HG02884 (cell line): Measurements from ENCODE around the gene PDE5A.
A peak's percentile ranks its signal among the peaks of the same experiment; 100 is the strongest.
"Not testable (repeated sequence)": the region's sequence is repeated elsewhere in the genome, so short reads cannot be mapped to it uniquely, and the experiment has no call there.

Experiments
- ATAC-seq: cut with Tn5 transposase; IDR thresholded peaks from one replicate; pipeline ENCODE4 v1.9.1; 2021; ENCODE audit warnings: mild to moderate bottlenecking, moderate library complexity; ENCODE audit not compliant: unreplicated experiment

The PDE5A gene

GRCh38 chr4:119628281-119629141, at the start of gene PDE5A:
Gene PDE5A, minus strand, starts transcription at chr4:119628804. Its CDS starts 133 bp downstream, at chr4:119628671.
- peak; percentile 87 for ATAC-seq

GRCh38 chr4:119676101-119676500, 47.5 kb upstream of the PDE5A start:
- no peak for ATAC-seq

DNA sequence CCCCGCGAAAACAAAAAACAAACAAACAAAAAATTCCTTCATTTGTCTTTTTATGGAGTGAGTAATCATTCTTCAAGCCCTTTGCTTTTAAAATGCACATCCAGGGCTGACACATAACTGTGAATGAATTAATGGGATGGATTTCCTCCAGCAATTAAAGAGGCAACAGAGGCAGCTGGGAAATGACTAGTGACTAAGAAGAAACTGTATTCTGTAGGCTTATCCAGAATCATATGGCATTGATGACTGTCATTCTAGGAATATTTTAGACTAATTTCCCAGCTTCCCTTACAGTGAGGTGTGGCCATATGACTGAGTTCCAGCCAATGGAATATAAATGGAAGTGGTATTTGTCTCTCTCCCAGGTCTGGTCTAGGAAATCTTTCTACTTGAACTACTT, 46.8 kb upstream of the PDE5A start:
- ATAC-seq, result no peak

- no peak for ATAC-seq
Observed at GRCh38 chr4:119672938-119673337, 44.3 kb upstream of the PDE5A start.

DNA sequence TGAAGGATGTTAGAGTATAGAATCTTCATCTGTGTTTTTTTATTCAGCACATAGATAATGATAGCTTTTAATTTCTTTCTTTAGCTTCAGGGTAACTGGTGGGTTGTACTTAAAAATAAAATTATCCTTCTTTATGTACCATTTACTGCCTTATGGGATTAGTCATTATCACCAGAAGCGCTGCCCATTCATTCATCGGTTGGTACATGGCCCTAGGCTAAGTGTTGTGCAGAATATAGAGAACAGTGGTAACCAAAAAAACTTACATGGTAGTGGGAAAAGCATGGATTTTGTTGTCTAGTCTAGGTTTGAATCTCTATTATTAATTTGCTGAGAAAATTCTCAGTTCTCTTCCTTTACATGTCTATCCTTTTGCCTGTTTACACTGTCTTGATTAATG, 43.5 kb upstream of the PDE5A start:
- ATAC-seq, result no peak

DNA sequence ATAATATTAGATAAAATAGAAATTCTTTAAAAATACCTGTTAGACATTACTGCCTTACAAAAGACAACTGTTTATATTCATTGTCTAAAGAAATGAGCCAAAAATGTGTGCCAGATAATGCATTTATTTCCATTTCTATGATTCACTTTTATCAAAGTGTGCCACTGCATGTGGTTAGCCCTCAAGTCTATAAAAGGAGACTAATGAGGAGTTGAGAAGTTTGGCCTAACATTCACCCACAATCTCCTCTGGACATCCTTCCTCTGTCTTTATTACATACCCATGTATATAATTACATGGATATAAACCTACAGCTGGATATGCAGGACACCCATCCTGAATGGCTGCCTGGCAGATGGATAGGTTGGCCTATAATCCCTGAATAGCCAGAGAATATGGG, 42.6 kb upstream of the PDE5A start:
- no peak for ATAC-seq

- no peak for ATAC-seq
Observed at GRCh38 chr4:119667802-119668201, 39.2 kb upstream of the PDE5A start.

DNA sequence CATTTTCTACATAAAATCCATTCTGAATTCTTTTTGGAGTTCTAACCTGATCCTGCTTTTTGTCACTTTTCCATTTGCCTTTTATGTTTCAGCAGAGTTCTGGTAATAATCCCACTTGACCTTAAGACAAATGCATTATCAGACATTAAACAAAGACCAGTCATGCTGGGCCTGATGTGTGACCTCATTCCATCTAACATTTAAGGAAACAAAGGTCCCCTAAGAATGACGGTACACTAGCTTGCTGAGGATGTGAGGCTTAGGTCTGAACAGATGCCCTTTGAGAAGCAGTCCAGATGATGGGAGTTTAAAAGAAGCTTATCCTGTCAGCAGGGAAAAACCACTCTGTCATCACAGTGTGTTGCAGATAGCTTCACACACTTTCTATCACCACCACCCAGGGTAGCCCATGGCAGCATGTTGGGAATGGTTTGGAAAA, 38.1 kb upstream of the PDE5A start:
- ATAC-seq, result no peak

GRCh38 chr4:119665752-119666151, 37.1 kb upstream of the PDE5A start:
- ATAC-seq, result no peak

- no peak for ATAC-seq
Observed at GRCh38 chr4:119664168-119664907, 35.7 kb upstream of the PDE5A start.

DNA sequence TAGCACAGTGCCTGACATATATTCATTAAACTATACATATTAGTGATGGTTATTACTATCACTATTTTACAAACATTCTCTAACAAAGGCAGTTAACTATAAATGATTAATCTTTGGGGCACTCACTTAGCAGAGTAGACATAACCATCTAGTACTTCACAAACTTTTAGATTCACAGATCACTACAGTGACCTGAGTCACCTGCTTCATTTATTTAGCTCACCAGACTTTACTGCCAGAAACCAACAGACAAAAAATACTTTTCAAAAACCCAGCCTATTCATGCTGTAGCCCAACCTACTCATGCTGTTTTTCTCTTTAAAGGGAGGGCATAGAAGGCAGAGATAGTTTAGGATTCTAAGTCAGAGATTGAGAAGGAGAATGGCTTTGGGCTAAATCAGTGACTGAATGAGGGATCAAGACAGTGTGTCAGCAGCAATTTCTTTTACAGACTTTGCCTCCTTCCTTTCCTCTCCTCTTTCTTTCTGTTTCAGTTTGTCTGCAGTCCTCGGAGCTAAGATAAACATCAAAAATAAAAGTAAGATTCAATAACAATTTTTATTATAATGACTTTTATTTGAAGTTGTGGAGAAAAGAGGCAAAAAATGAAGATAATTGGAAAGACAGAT, 34.7 kb upstream of the PDE5A start:
- no peak for ATAC-seq

DNA sequence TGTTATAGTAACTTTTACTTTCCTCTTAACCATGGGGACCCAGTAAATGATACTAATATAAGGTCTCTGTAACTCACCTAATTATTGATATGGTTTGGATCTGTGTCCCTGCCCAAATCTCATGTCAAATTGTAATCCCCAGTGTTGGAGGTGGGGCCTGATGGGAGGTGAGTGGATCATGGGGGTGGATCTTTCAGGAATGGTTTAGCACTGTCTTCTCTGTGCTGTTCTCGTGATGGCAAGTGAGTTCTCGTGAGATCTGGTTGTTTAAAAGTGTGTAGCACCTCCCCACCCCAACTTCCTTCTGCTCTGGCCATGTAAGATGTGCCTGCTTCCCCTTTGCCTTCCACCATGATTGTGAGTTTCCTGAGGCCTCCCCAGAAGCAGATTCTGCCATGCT, 34.0 kb upstream of the PDE5A start:
- ATAC-seq, result not testable (repeated sequence)

DNA sequence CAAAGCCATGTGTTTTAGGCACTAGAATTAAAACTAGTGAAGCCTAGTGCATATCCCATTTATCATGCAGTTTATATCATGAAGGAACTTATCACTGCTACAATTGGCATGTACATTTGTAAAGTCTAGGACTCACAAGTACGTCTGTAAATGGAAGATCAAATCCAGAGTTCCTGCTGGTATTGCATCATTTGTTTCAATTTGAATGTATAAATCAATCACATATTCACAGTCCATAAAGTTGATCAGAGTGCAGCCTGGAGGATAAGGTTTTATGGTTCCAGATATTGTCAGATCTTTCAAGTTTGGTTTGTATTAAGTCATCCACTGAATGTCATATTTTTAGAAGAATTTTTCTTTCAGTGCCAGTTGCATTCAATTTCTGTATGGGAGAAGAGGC, 32.6 kb upstream of the PDE5A start:
- ATAC-seq, result no peak

DNA sequence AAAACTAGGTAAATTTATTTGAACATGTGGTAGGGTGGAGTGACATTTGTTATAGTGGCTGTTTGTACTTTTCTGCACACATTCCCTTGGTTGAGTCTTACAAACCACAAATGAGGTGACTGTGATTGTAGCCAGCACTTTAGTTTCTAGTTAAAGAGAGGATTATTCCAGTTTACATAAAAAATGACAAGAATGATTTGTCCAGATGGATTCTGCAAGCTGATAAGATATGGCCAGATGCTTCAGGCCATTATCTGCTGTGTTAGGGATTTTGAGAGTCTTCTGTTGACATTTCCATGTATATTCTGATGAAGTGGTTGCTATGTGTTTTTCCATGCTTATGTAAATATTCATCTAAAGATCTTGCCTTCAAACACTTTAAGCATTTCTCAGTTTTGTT, 31.0 kb upstream of the PDE5A start:
- no peak for ATAC-seq

DNA sequence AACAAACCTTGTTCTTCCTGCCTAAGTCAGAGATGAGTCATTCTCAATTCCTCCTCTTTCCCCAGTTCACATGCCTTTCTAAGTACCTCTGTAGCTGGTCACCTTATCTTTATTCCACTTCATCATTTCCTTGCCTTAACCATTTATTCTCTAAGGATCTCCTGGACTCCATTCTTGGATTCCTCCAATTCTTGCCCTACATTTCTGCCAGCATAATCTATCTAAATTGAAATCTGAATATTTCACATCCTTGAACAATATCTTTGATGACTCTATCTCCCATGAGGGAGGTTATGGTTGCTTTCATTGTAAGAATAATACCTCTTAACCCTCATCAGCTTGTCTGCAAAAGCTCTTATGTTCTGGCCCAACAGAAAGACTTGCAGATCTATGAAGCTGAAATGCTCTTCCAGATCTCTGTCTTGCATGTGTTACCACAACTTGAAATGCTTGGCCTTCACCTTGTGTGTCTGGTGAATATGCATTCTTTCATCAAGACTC, 28.6 kb upstream of the PDE5A start:
- no peak for ATAC-seq

- ATAC-seq, result no peak
Observed at GRCh38 chr4:119656342-119656741, 27.7 kb upstream of the PDE5A start.

DNA sequence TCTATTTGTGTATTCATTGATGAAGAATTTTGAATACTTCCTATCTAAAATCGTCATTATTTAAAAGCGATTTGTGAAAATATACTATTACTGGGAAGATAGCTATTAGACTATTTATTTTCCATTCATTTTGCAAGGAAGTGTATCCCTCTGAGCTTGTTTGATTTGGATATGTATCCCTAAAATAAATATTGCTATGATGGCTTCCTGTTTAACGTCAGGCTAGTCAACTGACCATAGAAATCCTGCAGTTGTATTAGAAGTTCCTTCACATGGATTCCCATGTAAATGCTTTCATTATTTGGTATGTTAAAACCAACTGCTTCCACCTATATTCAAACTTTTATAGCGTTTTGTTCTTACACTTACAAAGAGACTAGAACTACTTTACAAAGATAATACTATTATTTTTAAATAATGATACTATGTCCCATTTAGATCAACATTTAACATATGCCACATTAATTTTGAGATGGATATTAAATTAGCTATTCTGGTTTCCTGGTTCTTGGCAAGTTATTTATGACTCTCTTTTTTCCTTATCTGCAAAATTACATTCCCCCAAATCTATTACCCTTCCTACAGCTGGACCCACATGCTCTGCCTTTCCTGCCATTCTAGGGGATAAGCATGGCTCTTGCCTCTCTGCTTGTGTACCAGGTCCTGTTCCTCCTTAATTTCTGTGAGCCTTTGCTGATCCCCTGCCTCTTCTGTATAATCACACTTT, 26.7 kb upstream of the PDE5A start:
- no peak for ATAC-seq

DNA sequence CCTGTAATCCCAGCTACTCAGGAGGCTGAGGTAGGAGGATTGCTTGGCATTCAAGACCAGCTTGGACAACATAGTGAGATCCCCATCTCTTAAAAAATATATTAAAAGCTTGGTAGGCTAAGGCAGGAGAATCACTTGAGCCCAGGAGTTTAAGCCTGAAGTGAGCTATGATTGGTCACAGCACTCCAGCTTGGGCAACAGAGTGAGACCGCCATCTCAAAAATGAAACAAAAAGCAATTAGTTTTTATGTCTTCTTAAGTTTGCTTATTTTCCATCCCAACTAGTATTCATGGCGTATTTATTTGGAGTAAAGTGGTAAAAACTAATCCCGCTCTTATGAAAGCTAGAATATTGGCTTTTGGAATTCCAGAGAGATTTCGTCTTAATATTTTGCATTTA, 25.4 kb upstream of the PDE5A start:
- no peak for ATAC-seq

- no peak for ATAC-seq
Observed at GRCh38 chr4:119652998-119653397, 24.4 kb upstream of the PDE5A start.

DNA sequence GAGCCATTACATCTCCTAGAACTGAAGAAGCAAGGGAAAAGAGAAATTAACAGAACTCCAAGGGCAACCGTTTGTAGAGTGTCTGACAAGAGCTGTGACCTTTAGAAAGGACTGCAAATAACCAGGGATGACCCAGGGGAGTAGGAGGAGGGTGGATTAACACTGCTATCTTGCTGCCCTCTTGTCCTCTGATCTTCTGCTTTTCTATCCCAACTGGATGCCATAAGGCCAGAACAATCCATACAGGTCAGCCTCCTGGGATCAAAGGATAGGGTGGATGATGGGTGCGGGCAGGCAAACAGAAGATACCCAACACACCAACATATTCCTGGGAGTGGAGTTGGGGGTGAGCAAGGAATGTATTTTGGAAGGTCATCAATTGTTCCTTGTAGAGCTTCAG, 19.8 kb upstream of the PDE5A start:
- ATAC-seq, result no peak

GRCh38 chr4:119647558-119647957, 19.0 kb upstream of the PDE5A start:
- no peak for ATAC-seq
